SK-N-MC (cell line): ENCODE data around the gene ADAP1.

Source experiments
- EZH2 ChIP-seq: fragments of 200-600 bp; sonication (generic); IDR thresholded peaks from one replicate; pipeline ENCODE4 v1.6.1; 2017; ENCODE audit warnings: antibody characterized with exemption
- FOXP2 ChIP-seq: optimal IDR thresholded peaks from 2 replicates; pipeline ENCODE3; 2011; ENCODE audit warnings: mild to moderate bottlenecking, moderate library complexity; ENCODE audit not compliant: insufficient read depth; ENCODE audit errors: extremely low read length, control extremely low read depth
- POLR2AphosphoS5 ChIP-seq: IDR thresholded peaks from 2 replicates; pipeline ENCODE4 v1.6.1; 2012; ENCODE audit warnings: mild to moderate bottlenecking, low read depth, low read length, borderline replicate concordance

GRCh38 chr7:889025-889390 lies 65.5 kb downstream of the ADAP1 start:
- TF ChIP-seq EZH2 = no peak
- no peak for TF ChIP-seq POLR2AphosphoS5
- TF ChIP-seq FOXP2 = no peak
